Sigmoid colon (tissue), 7 donors: ENCODE results near the gene CTNNA2. TPM values are rescaled to one million over a fixed set of nuclear protein-coding genes. Genes with fewer than 3 reads are reported as not detected.

Experiments
- DNase-seq: peaks from one replicate; pipeline ENCODE4 v3.0.0-alpha.2; 2019
- H3K27ac ChIP-seq, 4 donors: fragments of 200-600 bp; sonication (generic); one replicate each; pipeline ENCODE4 v1.5.1; 2016 to 2019; ENCODE audit warnings: mild to moderate bottlenecking in 1 of 4
- H3K27me3 ChIP-seq, 3 donors: fragments of 200-600 bp; sonication (generic); one replicate each; pipeline ENCODE4 v1.5.1; 2019; ENCODE audit warnings: mild to moderate bottlenecking in 1 of 3
- H3K36me3 ChIP-seq, 4 donors: fragments of 200-600 bp; sonication (generic); one replicate each; pipeline ENCODE4 v1.5.1; 2016 to 2019
- H3K4me1 ChIP-seq, 4 donors: fragments of 200-600 bp; sonication (generic); one replicate each; pipeline ENCODE4 v1.5.1; 2017 to 2019
- H3K4me3 ChIP-seq, 4 donors: fragments of 200-600 bp; sonication (generic); one replicate each; pipeline ENCODE4 v1.5.1; 2017 to 2019; ENCODE audit warnings: mild to moderate bottlenecking in 2 of 4, moderate library complexity in 1 of 4
- H3K9me3 ChIP-seq, 4 donors: fragments of 200-600 bp in 3 of 4; sonication (generic) in 3 of 4; one replicate each; pipeline versions ENCODE4 v1.5.1 to v1.6.1; 2013 to 2019
- EP300 ChIP-seq, 4 donors: sonication (generic); formaldehyde crosslinking; IDR thresholded peaks; one replicate each; pipeline ENCODE4 v1.6.1; 2017; ENCODE audit warnings: antibody characterized with exemption in 4 of 4
- POLR2A ChIP-seq, 2 donors: fragments of 450-650 bp; IDR thresholded peaks; one replicate each; pipeline ENCODE4 v1.6.1; 2016; ENCODE audit warnings: antibody characterized with exemption in 2 of 2, mild to moderate bottlenecking in 2 of 2, moderate library complexity in 2 of 2
- POLR2AphosphoS5 ChIP-seq, 4 donors: sonication (generic); formaldehyde crosslinking; IDR thresholded peaks; one replicate each; pipeline ENCODE4 v1.6.1; 2017; ENCODE audit warnings: antibody characterized with exemption in 4 of 4
- WGBS, 2 donors: extraction: QIAGEN DNeasy Blood & Tissue Kit; methylation state at CpG; one replicate each; pipeline ENCODE4 v1.1.7; 2013; 5-methylcytosine and 5-hydroxymethylcytosine counted together
- intact Hi-C: fragments of 100-400 bp; cut with DNase I; formaldehyde crosslinking; loops from one replicate; pipeline ENCODE4 v1.15.1; 2023
- polyA plus RNA-seq, 3 donors: library from polyadenylated mRNA; stranded (reverse); fragments of 200-250 nt; gene quantifications; one replicate each; pipeline ENCODE4 v1.2.3, GENCODE V29; 2013
- total RNA-seq, 4 donors: library from RNA; depleted of rRNA; stranded (reverse); fragments of >200 nt; gene quantifications; one replicate each; pipeline ENCODE4 v1.1.0, GENCODE V29; 2016
- TF ChIP-seq, protein P1 (sequence below), 4 experiments: fragments of 450-650 bp in 3 of 4; fragments of 200-600 bp in 1 of 4; IDR thresholded peaks; one replicate each; pipeline ENCODE4 v1.5.1; 2016 to 2019; ENCODE audit warnings: antibody characterized with exemption in 4 of 4, mild to moderate bottlenecking in 3 of 4, moderate library complexity in 2 of 4
- donor health status: healthy with polysubstance abuse.
- donor health status: Bipolar disorder and iron deficiency.
- donor health status: healthy.

CTNNA2 gene
- total and polyA plus RNA-seq, 7 donors, result 1.4 to 8.6 (median 3.8) TPM; not detected in 2

DNA sequence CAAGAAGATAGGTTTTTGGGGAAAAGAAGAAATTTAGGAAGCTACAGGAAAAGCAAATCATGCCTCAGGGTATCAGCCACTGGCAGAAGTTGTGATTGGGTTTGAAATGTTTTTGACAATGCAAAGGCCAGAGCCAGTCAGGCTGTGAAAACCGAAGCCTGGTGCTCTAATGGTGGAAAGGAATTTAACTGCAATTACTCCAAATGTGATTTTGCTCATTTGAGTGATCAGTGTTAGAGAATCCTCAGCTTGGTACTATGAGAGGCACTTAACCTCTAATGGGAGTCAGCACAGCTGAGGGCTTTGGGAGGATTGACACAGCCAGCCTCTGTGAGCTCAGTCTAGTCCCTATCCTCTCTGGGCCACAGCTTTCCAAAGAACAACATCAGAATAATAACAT, 615.2 kb downstream of the CTNNA2 start:
- no peak overlapping the region for H3K4me3 ChIP-seq
- no peak for DNase-seq
- H3K4me1 ChIP-seq, result no peaks in the 10 kb centered on the region
- no peaks in the 10 kb centered on the region for H3K36me3 ChIP-seq
- H3K27me3 ChIP-seq, result no peaks in the 10 kb centered on the region
- intact Hi-C loops, result no loop called here
- no peak overlapping the region for H3K27ac ChIP-seq
- no peaks in the 10 kb centered on the region for H3K9me3 ChIP-seq
- WGBS, 2 donors, result 52 to 75% methylated on average over 1 of the region's 1 CpG
- TF ChIP-seq EP300 (IDR thresholded peaks at IDR 0.05) (no peak), POLR2A (IDR thresholded peaks at IDR 0.05) (no peak), POLR2AphosphoS5 (IDR thresholded peaks at IDR 0.05) (no peak)
- TF ChIP-seq, protein P1, sequence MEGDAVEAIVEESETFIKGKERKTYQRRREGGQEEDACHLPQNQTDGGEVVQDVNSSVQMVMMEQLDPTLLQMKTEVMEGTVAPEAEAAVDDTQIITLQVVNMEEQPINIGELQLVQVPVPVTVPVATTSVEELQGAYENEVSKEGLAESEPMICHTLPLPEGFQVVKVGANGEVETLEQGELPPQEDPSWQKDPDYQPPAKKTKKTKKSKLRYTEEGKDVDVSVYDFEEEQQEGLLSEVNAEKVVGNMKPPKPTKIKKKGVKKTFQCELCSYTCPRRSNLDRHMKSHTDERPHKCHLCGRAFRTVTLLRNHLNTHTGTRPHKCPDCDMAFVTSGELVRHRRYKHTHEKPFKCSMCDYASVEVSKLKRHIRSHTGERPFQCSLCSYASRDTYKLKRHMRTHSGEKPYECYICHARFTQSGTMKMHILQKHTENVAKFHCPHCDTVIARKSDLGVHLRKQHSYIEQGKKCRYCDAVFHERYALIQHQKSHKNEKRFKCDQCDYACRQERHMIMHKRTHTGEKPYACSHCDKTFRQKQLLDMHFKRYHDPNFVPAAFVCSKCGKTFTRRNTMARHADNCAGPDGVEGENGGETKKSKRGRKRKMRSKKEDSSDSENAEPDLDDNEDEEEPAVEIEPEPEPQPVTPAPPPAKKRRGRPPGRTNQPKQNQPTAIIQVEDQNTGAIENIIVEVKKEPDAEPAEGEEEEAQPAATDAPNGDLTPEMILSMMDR (IDR thresholded peaks at IDR 0.05), result no peak

DNA sequence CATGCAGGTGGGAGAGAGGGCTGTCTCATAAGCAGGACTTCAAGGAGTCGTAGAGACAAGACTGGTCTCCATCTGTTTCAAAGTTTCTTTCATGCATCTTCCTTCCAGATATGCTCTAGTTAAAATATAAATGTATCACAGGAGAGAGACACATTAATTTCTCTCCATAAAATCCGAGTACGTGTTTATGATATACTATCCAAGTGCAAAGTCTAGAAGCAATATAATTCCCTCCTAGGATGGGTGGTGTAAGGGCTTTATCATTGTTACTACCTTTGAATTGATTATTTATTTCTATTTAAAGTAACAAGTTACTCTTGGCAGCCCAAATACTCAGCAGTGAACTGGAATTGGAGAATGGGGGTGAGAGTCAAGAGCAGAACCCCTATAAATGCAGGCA, 619.4 kb downstream of the CTNNA2 start:
- peaks cover 0 to 2% (median 0%) of the 10 kb centered on the region in 4 donors for H3K9me3 ChIP-seq
- intact Hi-C loops, result no loop called here

DNA sequence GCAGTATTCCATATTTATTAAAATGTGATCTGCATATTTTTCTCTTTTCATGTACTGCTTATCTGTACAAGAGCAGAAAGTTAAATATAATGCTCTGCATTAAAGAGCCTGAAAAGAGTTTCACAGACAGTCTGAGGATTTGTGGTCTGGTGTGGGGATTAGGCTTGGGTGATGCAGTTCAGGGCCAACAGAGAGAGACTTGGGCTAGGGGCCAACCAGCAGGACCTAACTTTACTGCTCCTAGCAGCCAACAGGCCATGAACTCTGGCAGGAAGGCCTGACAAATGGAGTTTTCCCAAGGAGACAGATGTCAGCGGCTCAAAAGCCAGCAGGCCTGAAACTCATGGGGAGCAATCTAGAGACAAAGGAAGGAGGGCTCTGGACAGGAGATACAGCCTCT, 622.1 kb downstream of the CTNNA2 start:
- TF ChIP-seq EP300 (IDR thresholded peaks at IDR 0.05), result no peak
- TF ChIP-seq, protein P1 (IDR thresholded peaks at IDR 0.05), result no peak
- TF ChIP-seq POLR2AphosphoS5 (IDR thresholded peaks at IDR 0.05), result no peak
- no peak for TF ChIP-seq POLR2A (IDR thresholded peaks at IDR 0.05)
- H3K4me3 ChIP-seq, result no peak overlapping the region
- no peak overlapping the region for H3K27ac ChIP-seq
- intact Hi-C loops, result no loop called here
- 73 to 81% methylated on average over 1 of the region's 1 CpG for WGBS, 2 donors
- no peak for DNase-seq
- H3K9me3 ChIP-seq, result peaks cover 0 to 2% (median 0%) of the 10 kb centered on the region in 4 donors
- H3K4me1 ChIP-seq, result no peaks in the 10 kb centered on the region
- H3K27me3 ChIP-seq, result no peaks in the 10 kb centered on the region
- H3K36me3 ChIP-seq, result no peaks in the 10 kb centered on the region

More for the DNA sequence above, 619.4 kb downstream of the CTNNA2 start:
- Histone ChIP-seq H3K4me3 (no peak overlapping the region), H3K4me1 (no peaks in the 10 kb centered on the region), H3K27me3 (no peaks in the 10 kb centered on the region), H3K27ac (no peak overlapping the region), H3K36me3 (no peaks in the 10 kb centered on the region)
- WGBS, 2 donors, result 13 to 69% methylated on average over 3 of the region's 3 CpGs
- TF ChIP-seq POLR2A (IDR thresholded peaks at IDR 0.05) (no peak), POLR2AphosphoS5 (IDR thresholded peaks at IDR 0.05) (no peak), EP300 (IDR thresholded peaks at IDR 0.05) (no peak)
- TF ChIP-seq, protein P1 (IDR thresholded peaks at IDR 0.05), result no peak
- no peak for DNase-seq

DNA sequence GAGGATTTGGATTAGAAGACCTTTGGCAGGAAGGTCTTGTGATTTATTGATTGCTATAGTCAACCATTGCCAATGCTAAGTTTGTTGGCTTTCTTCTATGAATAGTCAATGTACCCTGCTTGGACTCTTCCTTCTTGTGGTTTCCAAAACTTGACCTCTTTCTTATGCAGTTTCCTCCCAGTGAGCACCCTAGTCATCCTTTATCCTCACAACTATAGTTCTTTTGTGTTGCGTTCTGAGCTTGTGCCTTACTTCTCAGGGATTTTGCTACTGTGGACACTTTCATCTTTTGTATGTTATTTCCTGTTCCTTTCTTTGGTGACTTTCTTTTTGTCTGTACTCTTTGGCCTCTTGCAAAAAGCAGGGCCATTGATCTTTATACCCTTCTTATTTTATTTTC, 623.5 kb downstream of the CTNNA2 start:
- TF ChIP-seq POLR2A (IDR thresholded peaks at IDR 0.05), result no peak
- TF ChIP-seq, protein P1 (IDR thresholded peaks at IDR 0.05), result no peak
- no peak for TF ChIP-seq EP300 (IDR thresholded peaks at IDR 0.05)
- no peak for TF ChIP-seq POLR2AphosphoS5 (IDR thresholded peaks at IDR 0.05)

DNA sequence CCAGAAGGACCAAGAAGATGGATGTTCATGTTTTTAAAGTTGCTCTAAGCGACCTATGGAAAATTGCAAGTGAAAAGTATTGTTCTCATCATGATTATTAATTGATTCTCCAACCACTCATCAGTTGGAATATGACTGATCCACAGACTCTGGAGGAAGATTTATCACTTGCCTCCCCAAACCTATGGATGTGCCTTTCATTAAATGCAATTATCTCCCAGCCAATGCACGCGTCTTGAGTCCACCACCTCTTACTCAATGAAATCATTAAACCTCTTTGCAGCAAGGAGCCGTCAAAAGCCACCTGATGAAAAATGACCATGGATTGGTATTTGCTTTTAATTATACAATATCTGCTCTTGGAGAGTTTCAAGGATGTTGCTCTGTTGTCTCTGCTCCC, 626.1 kb downstream of the CTNNA2 start:
- intact Hi-C loops, result no loop called here
- DNase-seq, result no peak
- Histone ChIP-seq H3K4me3 (no peak overlapping the region), H3K4me1 (no peaks in the 10 kb centered on the region), H3K27me3 (no peaks in the 10 kb centered on the region), H3K27ac (no peak overlapping the region), H3K9me3 (peaks cover 0 to 2% (median 0%) of the 10 kb centered on the region in 4 donors), H3K36me3 (no peaks in the 10 kb centered on the region)
- TF ChIP-seq EP300 (IDR thresholded peaks at IDR 0.05), result no peak
- TF ChIP-seq, protein P1 (IDR thresholded peaks at IDR 0.05), result no peak
- TF ChIP-seq POLR2A (IDR thresholded peaks at IDR 0.05), result no peak
- no peak for TF ChIP-seq POLR2AphosphoS5 (IDR thresholded peaks at IDR 0.05)
- WGBS, 2 donors, result 86 to 93% methylated on average over 4 of the region's 4 CpGs

More for the DNA sequence above, 623.5 kb downstream of the CTNNA2 start:
- Histone ChIP-seq H3K27ac (no peak overlapping the region), H3K4me3 (no peak overlapping the region), H3K27me3 (no peaks in the 10 kb centered on the region), H3K9me3 (peaks cover 0 to 2% (median 0%) of the 10 kb centered on the region in 4 donors), H3K4me1 (no peaks in the 10 kb centered on the region), H3K36me3 (no peaks in the 10 kb centered on the region)
- intact Hi-C loops, result no loop called here
- DNase-seq, result no peak
- 88 to 91% methylated on average over 1 of the region's 1 CpG for WGBS, 2 donors
